Stimulated activated CD8-positive, alpha-beta memory T cell treated with anti-CD3 and anti-CD28 coated beads, Interleukin-12 subunit alpha, Interleukin-12 subunit beta, amount 100 ng/mL, for 24 hours (primary cell): ENCODE results near the gene GMIP.

Experiments
- DNase-seq: peaks from one replicate; pipeline ENCODE4 v3.0.0-alpha.2; 2020; ENCODE audit errors: extremely low read depth

The GMIP gene

DNA sequence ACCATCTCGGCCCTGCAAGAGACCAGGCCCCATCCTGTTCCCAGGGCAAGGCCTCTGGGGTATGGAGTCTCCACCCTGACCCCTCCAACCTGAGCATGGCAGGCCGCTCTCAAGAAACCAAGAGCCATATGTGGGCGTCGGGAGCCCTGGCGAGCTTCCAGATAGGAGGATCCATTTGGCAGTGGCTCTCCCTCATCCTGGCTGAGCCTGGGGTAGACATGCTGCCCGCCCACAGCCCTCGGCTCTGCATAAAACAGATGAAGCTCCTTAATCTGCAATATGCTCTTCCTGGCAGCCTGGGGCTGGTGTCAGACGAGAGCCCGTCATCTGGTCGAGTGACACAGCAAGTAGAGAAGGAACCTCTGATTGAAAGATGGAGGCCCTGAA, 13.9 kb upstream of the GMIP start:
- no peak for DNase-seq

DNA sequence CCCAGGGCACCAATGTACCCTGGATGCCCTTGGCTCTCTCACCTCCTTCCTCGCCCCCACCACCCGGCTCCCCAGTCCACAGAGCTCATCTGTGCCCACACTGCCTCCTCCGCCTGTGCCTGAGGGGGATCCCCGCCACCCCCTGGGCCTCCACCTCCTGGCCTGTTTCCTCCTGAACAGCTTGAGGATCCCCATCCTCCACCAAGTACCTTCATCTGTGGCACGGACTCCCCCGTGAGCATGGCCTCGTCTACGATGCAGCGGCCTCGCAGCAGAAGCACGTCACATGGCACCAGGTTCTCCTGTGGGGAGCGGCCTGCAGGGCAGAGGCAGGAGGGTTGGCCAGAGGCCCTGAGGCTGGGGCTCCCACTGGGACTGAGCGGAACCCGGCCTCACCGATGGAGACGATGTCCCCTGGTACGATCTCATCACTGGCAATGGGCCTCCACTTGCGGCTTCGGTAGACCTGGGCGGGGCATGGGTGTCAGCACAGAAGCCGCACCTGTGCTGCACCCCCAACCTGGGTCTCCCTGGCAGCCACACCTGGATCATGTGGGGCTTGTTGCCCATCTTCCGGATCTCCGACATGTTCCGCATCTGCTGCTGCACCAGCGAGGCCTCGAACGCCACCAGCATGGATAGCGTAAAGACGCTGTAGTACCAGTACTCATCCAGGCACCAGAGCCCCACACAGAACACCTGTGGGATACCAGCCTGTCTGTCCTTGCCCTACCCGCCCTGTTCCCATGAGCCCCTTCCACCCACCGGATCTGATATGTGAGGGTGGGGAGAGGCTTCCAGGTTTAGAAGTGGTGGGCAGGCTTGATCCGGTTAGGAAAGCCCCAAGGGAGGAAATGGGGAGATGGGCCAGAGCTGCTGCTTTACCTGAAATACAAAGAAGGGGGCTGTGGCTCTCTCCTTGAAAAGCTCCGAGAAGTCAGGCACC, 13.3 kb upstream of the GMIP start:
- no peak for DNase-seq

DNA sequence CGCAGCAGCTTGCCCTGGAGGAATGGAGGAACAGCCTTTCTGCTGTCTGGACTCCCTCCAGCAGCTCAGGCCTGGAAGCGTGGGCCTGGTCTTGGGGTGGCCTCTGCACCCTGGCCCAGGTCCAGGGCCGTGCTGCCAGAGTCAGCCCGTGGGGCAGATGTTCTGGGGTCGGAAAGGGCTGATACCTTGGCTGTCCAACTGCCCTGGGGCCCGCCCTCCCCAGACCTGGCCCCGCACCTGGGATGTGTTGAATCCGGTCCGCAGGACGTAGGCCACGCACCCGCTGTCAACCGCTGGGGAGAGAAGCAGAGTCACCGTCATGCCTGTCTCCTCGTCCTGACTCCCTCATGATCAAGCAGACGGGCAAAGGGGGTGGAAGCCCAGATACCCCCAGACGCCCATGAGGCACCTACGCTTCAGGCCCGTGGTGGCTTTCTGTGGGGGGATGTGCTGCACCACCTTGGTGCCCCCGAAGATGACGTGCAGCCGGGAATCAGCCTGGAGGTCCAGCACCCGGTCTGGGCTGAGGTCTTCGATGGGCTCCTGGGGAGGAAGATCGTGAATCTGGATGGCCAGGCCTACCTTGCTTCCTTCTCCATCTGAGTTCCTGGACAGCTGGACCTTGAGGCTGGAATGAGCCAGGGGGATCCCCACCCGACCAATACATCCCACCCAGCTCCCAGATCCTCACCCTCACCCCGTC, 12.3 kb upstream of the GMIP start:
- no peak for DNase-seq

DNA sequence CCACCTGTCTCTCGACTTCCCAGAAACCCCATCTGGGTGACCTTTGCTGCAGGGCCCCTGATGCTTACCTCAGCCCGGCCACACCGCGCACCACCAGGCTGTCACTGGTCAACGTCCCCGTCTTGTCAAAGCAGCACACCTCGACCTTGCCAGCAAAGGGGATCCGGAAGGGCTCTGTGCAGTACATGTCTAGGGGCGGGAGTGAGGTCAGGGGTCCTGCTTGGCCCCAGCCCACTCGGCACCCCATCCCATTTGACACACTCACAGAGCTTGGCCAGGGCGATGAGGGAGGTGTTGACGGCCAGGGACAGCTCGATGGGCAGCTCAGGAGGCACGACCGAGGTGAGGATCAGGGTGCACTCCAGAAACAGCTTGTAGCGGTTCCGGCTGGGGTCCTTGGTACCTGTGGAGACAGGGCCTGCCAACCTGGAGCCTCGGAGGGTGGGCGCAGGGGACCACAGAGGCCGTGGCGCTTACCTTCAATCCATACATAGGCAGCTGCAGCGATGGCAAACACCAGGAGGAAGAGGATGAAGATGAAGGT, 11.7 kb upstream of the GMIP start:
- no peak for DNase-seq

- DNase-seq: no peak
Measured at GRCh38 chr19:19654441-19654840, 11.0 kb upstream of the GMIP start.

DNA sequence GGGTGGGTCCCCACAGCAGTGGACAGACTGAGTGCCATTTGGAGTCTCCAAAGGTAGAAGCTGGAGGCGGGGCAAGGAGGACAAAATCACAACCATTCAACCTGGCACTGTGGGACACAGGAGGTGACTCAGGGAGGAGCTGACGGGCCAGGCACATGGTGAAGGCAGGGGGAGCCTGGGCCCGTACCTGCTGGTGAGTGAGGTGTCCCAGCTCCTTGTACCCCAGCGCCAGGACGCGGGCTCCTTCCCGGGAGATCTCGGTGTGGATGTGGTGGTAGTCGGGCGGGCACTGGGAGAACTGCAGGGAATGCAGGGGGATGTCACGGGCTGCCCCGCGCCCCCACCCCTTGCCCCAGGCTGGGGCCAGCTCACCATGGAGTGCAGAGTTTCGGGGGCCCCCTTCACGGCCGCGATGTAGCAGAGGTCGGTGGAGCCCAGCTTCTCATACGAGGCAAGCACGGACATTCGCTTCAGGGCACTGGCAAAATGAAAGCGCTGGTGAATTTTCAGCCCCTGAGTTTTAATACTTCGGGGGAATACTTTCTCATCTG, 10.2 kb upstream of the GMIP start:
- no peak for DNase-seq

- DNase-seq: no peak
Measured at GRCh38 chr19:19652482-19653295, 9.2 kb upstream of the GMIP start.

DNA sequence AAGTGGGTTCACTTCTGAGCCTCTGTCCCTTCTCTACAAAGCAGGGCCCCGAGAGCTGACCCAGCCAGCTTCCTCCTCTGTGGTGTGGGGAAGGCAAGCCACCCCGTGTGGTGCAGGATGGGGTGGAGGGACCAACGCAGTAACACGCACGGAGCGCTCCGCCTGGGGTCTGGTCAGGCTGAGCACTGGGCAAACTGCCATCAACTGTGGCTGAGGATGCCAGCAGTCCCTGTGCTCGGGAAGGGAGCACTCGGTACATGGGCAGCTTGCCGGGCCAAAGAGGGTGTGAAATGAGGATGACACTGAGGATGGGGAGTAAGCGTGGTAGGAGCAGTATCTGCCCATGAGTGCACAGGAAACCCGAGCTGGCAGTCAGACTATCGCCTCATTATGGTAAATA, 7.6 kb upstream of the GMIP start:
- no peak for DNase-seq

DNA sequence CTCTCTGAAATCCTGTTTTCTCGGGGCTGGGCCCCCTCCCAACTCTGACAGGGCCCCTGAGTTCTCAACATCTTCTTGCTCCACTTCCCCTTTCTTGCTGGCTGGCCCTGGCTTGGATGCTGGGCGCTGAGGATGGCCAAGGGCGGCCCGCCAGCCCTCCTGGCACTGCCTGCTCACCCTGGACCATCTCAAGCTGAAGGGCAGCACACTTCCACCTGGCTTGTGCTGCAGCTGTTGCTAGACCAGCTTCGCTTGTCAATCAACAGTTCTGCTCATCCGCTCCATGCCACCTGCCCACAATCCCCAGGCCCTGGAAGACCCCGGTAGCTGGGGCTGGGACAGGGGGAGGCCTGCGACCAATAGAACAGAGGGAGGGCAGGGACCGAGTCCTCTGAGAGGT, 6.9 kb upstream of the GMIP start:
- DNase-seq: no peak

- DNase-seq: no peak
Measured at GRCh38 chr19:19649580-19649995, 6.1 kb upstream of the GMIP start.

DNA sequence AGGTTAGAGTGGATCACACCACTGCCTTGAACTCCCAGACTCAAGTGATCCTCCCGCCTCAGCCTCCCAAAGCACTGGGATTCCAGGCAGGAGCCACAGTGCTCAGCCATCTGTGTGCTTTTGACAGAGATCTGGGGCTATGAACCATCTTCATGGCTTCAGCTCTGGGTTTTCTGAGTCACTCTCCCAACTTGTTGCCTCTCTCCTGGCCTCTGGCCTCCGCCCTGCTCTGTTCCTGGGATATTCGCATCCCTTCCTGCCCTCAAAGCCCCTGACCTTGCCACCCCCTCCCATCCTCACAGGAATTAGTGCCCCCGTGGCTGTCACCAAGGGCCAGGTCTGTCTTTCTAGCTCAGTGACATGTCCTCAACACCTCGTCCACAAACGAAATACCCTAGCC, 5.7 kb upstream of the GMIP start:
- no peak for DNase-seq

GRCh38 chr19:19647037-19647835, 3.8 kb upstream of the GMIP start:
- DNase-seq: no peak

- DNase-seq: no peak
Measured at GRCh38 chr19:19645233-19645870, 1.9 kb upstream of the GMIP start.

- no peak for DNase-seq
Measured at GRCh38 chr19:19644054-19644388, 564 bp upstream of the GMIP start.

DNA sequence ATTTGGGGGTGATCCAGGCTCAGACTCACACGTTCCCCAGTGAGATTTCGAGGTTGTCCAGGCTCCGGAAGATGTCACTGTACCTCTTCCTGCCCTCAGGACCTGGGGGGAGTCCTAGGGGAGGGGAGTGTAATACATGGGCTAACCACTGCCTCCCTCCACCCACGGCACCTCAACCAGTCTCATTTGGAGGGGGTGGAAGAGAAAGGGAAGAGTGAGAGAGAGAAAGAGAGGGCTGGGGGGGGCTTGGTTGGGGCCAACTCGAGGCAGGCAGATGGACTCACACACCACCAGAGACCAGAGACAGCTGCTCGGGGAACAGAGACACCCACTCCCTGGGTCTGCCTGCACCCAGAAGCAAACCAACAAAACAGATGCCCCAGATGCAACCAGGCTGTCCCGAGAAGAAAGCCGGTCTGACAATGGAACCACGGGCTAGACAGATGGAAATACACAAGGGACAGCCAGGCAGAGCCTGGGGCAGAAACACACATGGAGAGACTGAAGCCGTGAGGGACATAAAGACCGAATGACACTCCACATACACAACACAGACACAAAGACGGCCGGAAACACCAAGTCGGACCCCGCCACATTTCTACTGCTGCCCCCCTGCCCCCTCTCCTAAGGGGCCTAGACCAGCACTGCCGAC, 825 bp downstream of the GMIP start:
- peak; percentile 15 for DNase-seq

DNA sequence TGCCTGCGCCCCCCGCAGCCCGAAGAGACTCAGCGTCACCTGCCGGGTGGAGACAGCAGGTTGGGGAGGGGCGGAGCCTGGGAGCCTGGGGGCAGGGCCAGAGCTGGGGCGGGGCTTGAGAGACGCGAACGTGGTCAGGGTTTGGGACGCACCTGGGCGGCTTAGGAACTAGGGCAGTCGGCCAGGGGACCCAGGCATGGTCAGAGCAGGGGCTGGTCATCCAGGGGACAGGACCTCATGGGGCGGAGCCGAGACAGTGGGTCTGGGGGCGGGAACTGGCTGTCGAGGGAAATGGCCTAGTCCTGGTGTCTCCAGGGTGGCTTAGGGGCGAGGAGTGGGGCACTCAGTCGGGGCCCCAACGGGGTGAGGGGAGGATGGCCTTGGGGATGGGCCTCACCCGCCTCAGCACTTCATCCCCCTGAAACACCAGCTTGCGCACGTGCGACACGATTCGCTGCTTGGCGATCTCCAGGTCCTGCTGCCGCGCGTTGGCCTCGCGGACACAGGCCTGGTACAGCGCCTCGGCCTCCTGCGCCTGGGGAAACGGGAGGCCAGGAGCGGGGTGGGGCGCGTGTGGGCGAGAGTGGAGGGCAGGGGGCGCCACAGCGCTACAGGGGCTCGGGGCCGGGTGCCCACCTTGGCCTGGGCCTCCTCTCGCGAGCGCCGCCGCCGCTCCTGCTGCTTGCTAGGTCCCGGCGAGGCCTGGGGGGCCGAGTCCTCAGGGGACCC, 5.8 kb downstream of the GMIP start:
- no peak for DNase-seq

DNA sequence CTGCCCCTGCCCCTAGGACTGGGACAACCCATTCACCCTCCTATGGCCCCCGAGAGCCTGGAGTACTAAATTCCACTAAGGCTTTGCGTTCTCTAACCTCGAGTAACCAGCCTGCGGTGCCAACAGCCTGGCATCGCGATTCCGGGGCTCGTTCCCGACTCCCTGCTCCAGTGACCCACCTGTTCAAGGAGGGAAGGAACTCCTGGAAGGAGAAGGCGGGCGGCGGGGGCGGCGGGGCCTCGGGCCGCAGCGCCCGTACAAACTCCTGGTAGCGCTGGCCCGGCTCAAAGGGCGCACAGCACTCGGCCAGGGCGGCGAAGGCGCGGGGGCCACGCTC, 6.3 kb downstream of the GMIP start:
- no peak for DNase-seq

- no peak for DNase-seq
Measured at GRCh38 chr19:19636573-19637185, 6.8 kb downstream of the GMIP start.

DNA sequence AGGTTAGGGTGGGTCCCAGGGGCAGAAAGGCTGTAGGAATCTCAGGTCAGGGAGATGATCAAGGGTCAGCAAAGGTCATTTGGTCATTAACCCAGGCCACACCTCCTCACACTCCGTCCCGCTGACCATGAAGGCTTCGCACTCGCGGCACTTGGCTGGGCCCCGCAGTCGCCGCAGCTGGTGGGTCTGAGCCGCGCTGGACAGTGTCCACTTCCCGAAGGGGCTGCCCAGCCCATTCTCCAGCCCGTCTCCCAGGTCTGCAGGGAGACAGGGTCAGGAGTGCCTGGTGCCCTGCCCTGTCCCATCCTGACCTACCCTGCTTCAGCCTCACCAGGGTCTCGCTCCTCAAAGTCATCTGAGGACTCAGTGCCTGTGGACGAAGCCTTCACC, 8.1 kb downstream of the GMIP start:
- DNase-seq: no peak
